ENCODE results near the gene YIPF5.

The YIPF5 gene

GRCh38 chr5:144173766-144174165 is 3.3 kb upstream of the YIPF5 start:
- DNase-seq = no peak

DNA sequence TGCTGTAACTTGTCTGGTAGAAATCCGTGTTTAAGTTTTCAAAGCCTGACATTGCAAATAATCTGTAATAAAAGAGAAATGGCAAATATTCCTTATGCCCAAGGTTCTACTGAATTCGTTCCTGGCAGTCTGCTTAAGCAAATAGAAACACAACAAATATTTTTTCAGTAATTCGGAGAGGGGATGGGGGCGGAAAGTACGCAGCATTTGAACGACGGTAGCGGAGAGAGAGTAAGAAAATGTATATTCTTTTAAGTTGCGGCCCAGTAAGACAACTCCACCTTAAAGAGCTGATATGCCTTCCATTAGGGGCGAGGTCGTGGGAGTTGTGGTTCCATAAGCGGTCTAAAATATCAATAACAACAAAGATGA is 569 bp downstream of the YIPF5 start:
- no peak for DNase-seq

GRCh38 chr5:144167998-144168397 is 2.5 kb downstream of the YIPF5 start:
- peak; percentile 11 for DNase-seq

GRCh38 chr5:144166696-144167095 is 3.8 kb downstream of the YIPF5 start:
- DNase-seq = no peak

GRCh38 chr5:144162686-144163085 is 7.8 kb downstream of the YIPF5 start:
- no peak for DNase-seq

DNA sequence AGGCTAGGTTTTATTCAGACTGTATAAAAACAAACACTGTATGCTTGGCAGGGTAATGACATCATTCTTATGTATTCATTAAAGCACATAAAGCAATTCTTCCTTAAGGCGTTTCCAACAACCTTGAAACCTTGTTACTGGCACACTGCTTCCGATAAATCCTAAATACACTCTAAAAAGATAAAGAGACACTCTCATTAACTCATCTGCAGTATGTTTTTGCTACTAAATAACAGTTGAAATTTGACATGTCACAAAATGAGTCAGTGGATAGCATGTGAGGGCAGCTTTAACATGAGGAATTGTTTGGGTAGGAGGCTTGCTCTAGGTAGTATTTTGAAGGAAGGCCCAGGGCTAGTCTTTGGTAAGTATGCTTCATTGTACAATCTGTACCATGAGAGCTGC is 13.7 kb downstream of the YIPF5 start:
- DNase-seq = peak; percentile 4

GRCh38 chr5:144151026-144151425 is 19.4 kb downstream of the YIPF5 start:
- no peak for DNase-seq

GRCh38 chr5:144144956-144145751 is 25.3 kb downstream of the YIPF5 start:
- no peak for DNase-seq

GRCh38 chr5:144143625-144144024 is 26.8 kb downstream of the YIPF5 start:
- no peak for DNase-seq

DNA sequence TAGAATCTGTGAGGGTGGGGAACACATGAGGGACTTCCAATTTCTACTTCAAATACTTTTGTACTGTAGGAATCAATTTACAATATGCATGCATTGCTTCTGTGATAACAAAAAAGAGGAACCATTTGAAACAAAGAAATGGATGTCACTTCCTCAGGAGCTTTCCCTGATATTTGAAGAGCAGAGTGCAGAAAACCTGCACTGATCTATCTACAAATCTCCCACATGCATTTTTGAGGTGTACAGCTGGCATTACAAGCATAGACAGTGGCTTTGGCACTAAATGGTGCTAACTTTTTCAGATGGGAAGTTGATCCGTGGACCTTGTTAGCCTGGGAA is 27.7 kb downstream of the YIPF5 start:
- no peak for DNase-seq

- peak; percentile 31 for DNase-seq
Observed at GRCh38 chr5:144142139-144142823, 28.2 kb downstream of the YIPF5 start.

DNA sequence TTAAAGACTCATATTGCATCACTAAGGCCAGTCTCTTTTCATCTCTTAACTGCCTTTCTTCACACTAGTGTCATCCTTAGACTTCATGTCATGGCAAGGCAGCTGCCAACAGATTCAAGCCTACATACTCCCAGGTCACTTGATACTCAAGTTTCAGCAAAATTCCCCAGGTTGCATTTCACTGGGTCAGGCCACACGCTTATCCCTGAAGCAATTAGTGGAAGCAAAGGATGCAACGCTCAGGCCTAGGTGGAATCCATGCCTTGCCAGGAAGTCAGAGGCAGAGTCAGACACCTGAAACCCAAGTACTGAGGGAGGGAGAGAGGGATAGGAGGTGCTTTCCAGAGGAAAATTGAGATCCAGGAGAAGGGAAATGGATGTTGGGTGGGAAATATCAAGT is 28.9 kb downstream of the YIPF5 start:
- DNase-seq = no peak

DNA sequence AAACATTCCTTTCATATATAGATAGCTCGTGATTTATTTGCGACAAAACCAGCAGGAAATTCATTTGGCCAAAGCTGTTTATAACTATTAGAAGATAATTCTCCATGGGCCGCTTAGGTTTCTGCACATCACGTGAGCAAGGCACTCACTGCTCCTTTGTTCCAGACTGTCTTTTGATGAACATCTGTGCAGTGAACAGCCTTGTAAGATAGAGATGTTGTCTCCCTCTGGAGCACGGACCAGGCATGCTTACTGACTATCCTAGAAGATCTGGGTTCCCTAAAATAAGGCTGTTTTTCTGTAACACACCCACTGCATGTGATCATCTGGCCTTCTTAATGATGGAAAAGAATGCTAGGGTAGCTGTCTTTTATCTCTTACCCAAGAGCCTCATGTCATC is 30.9 kb downstream of the YIPF5 start:
- DNase-seq = no peak

DNA sequence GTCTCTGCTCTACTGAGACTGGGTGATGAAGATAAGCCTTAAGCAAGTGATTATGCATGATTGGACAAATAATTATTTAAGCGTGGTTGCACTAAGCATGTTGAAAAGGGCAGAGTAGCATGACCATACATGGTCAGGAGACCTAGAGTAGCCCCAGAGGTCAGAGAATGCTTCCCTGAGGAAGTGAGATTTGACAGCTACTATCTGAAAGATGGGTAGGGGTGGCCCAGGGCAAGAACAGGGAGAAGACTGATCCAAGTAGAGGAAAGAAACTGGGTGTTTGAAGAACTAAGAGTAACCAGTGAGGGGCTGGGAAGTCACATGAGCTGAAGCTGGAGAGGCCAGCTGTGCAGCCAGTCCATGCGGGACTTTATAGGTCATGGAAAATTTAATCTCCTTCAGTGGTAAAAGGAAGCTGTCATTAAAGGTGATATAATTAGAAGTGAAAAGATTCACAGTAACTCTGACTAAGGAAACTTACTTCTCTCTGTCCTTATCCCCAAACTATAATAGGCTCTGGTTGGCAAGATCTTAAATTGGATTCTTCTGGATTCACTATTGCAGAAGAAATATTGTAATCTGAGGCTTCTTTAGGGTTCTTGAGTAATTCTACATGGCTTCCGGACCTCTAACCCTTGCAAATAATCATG is 35.2 kb downstream of the YIPF5 start:
- no peak for DNase-seq

DNA sequence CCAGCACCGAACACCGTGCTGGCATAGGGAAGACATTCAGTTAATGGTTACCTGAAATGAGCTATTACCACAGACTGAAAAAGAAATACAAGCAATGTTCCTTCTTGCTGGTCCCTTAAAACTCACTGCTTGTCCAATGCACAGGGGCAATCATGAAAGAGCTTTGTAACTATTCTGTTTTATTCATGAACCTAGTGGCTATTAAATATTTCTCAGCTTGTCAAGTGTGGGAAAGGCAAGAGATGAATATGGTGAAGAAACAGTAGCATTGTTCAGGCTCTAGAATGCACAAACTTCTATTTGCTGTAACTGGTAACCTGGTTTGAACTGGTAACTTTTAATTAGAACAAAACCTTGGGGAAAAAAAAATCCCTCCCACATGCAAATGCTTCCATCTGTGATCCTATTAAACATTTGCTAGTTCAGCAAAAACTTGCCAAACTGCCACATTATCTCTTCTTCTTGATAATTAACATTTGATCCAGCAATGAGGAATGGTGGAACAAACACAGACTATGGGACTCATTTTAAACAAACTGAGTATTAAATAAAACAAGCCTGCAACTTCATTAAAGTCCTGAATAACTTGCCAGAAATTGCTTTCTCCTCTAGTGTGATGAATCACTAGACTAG is 36.1 kb downstream of the YIPF5 start:
- DNase-seq = no peak

- DNase-seq = no peak
Observed at GRCh38 chr5:144133050-144133633, 37.3 kb downstream of the YIPF5 start.

GRCh38 chr5:144131261-144131660 is 39.2 kb downstream of the YIPF5 start:
- no peak for DNase-seq

- no peak for DNase-seq
Observed at GRCh38 chr5:144130306-144130705, 40.2 kb downstream of the YIPF5 start.

DNA sequence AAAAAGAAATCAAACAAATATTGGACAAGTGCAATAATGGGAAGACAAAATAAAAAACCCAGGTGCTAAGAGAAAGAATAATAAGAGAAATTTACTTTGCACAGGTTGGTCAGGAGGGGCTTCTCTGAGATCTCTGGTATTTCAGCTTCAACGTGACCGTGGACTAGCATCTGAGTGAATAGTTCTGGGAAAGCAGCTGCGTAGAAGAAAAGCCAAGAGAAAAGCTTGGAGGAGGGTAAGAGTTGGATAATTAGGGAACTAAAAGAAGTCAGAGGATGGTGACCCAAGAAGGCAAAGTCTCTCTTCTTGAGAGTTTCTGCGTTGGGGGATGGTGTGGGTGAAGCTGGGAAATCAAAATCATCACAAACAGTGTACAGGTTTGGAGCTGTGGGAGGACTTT is 41.6 kb downstream of the YIPF5 start:
- DNase-seq = no peak

DNA sequence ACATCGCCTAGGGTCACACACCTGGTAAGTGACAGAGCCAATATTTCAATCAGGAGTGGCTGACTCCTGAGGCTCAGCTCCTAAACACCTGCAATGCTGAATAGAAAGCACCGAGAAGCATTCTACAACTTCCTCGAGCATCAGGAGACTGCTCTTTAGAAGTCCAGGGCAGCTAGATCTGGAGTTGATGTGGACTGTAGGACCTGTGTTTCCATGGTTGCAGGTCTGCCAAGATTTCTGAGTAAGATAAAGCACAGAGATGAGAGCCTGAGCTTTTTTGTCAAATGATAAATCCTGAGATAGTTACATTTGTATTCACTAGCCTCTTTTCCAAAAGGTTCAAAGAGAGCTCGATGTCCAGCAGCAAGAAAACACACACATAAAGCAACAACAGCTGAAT is 43.8 kb downstream of the YIPF5 start:
- DNase-seq = no peak

DNA sequence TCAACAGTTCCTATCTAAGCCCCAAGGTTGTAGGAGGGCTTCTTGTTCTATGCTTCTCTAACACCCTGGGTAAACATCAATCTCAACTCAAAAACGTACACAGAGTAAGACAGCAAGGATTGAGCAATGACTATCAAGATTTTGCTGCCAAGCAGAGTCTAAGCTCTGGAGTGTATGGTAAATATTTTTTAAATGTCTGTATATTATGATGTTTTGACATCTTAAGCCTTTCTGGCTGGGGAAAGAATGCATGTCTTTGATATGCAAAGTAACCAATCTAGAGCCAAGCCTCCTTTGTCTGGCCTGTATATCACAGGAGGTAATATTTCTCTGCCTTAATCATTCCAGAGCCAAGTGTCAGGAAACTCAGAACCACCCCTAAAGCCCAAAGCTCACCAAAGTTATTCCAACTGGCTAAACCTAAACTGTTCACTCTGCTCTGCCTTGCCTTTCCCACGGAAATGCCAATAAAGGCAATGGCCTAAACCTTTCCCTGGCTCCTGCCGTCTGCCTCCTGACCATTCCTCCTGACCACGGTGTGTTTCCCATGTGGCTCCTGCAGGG is 45.2 kb downstream of the YIPF5 start:
- DNase-seq = no peak

GRCh38 chr5:144122641-144123040 is 47.8 kb downstream of the YIPF5 start:
- DNase-seq = no peak

GRCh38 chr5:144122081-144122480 is 48.4 kb downstream of the YIPF5 start:
- DNase-seq = no peak

Data from activated CD4-positive, alpha-beta T cell treated with anti-CD3 and anti-CD28 coated beads, Interleukin-10, Interleukin-2, amounts not matched to agents 100 ng/mL and 50 ng/mL, durations not matched to agents 16 hours and 8 hours (primary cell).